Thyroid gland (tissue), 4 donors: ENCODE results near the gene SART1. TPM values are rescaled to one million over a fixed set of nuclear protein-coding genes. Genes with fewer than 3 reads are reported as not detected.

Experiments used
- DNase-seq, 2 donors: peaks; one replicate each; pipeline ENCODE4 v3.0.0-alpha.2; 2019
- H3K27ac ChIP-seq, 3 donors: fragments of 200-600 bp; sonication (generic); 1 replicate in 2 of 3; 2 replicates in 1 of 3; pipeline ENCODE4 v1.5.1; 2016 to 2019; ENCODE audit warnings: mild to moderate bottlenecking in 1 of 3, moderate library complexity in 1 of 3
- H3K27me3 ChIP-seq: fragments of 200-600 bp; sonication (generic); one replicate; pipeline ENCODE4 v1.5.1; 2019
- H3K36me3 ChIP-seq, 2 donors: fragments of 200-600 bp; sonication (generic); one replicate each; pipeline ENCODE4 v1.5.1; 2016 to 2019
- H3K4me1 ChIP-seq, 2 donors: fragments of 200-600 bp; sonication (generic); one replicate each; pipeline ENCODE4 v1.5.1; 2017 to 2019
- H3K4me3 ChIP-seq, 3 donors: fragments of 200-600 bp; sonication (generic); replicated peaks in 1 of 3; 1 replicate in 2 of 3; 2 replicates in 1 of 3; pipeline ENCODE4 v1.5.1; 2016; ENCODE audit warnings: mild to moderate bottlenecking in 1 of 3
- H3K9me3 ChIP-seq: fragments of 200-600 bp; sonication (generic); one replicate; pipeline ENCODE4 v1.5.1; 2017
- CTCF ChIP-seq, 6 experiments: fragments of 200-600 bp in 3 of 6; fragments of 450-650 bp in 3 of 6; sonication (generic) in 3 of 6; IDR thresholded peaks; one replicate each; pipeline ENCODE4 v1.5.1; 2016 to 2019; ENCODE audit warnings: antibody characterized with exemption in 6 of 6, mild to moderate bottlenecking in 2 of 6, inconsistent platforms in 1 of 6, moderate library complexity in 1 of 6
- POLR2A ChIP-seq, 2 donors: fragments of 450-650 bp; IDR thresholded peaks; one replicate each; pipeline ENCODE4 v1.6.1; 2017; ENCODE audit warnings: antibody characterized with exemption in 2 of 2, mild to moderate bottlenecking in 2 of 2, moderate library complexity in 1 of 2
- WGBS, 2 donors: methylation state at CpG; one replicate each; pipeline ENCODE4 v1.1.5; 2017; 5-methylcytosine and 5-hydroxymethylcytosine counted together
- intact Hi-C: fragments of 100-400 bp; cut with DNase I; formaldehyde crosslinking; loops from one replicate; pipeline ENCODE4 v1.15.1; 2023
- total RNA-seq, 4 donors: library from RNA; depleted of rRNA; stranded (reverse); fragments of >200 nt; gene quantifications; one replicate each; pipeline ENCODE4 v1.2.3, GENCODE V29; 2016

The SART1 gene
- total RNA-seq, 4 donors from 2014 or later, result 22.2 to 46.1 (median 24.2) TPM

- no peaks in the 10 kb centered on the region for H3K27me3 ChIP-seq
- H3K4me3 ChIP-seq, result no peak overlapping the region
- H3K9me3 ChIP-seq, result no peaks in the 10 kb centered on the region
- no peak for DNase-seq
- H3K36me3 ChIP-seq, result peaks cover 35 to 40% of the 10 kb centered on the region in 2 donors
- no peak overlapping the region for H3K27ac ChIP-seq
- 94 to 97% methylated on average over 13 of the region's 13 CpGs for WGBS, 2 donors
- H3K4me1 ChIP-seq, result peaks cover 0 to 6% of the 10 kb centered on the region in 2 donors
- intact Hi-C loops, result no loop called here
- TF ChIP-seq POLR2A (IDR thresholded peaks at IDR 0.05), result no peak
- TF ChIP-seq CTCF (IDR thresholded peaks at IDR 0.05), result no peak
These were observed 12.0 kb downstream of the SART1 start for GRCh38 chr11:65973439-65974110.

- no peak for TF ChIP-seq CTCF (IDR thresholded peaks at IDR 0.05)
- TF ChIP-seq POLR2A (IDR thresholded peaks at IDR 0.05), result no peak
- Histone ChIP-seq H3K27me3 (no peaks in the 10 kb centered on the region), H3K36me3 (peaks cover 28 to 36% of the 10 kb centered on the region in 2 donors), H3K4me3 (no peak overlapping the region), H3K4me1 (no peaks in the 10 kb centered on the region), H3K9me3 (no peaks in the 10 kb centered on the region), H3K27ac (no peak overlapping the region)
- WGBS, 2 donors, result 90 to 92% methylated on average over 9 of the region's 9 CpGs
- intact Hi-C loops, result no loop called here
- no peak for DNase-seq
These were observed 14.2 kb downstream of the SART1 start for GRCh38 chr11:65975771-65976170.

GRCh38 chr11:65976216-65977176 lies 15.0 kb downstream of the SART1 start:
- Histone ChIP-seq H3K27me3 (no peaks in the 10 kb centered on the region), H3K27ac (no peak overlapping the region), H3K4me1 (no peaks in the 10 kb centered on the region), H3K36me3 (peaks cover 28 to 36% of the 10 kb centered on the region in 2 donors), H3K9me3 (no peaks in the 10 kb centered on the region), H3K4me3 (no peak overlapping the region)
- no peak for TF ChIP-seq POLR2A (IDR thresholded peaks at IDR 0.05)
- no peak for TF ChIP-seq CTCF (IDR thresholded peaks at IDR 0.05)
- DNase-seq, result no peak
- 82 to 86% methylated on average over 32 to 42 of the region's 43 CpGs for whole genome bisulfite sequencing, 2 donors
- intact Hi-C loops, result no loop called here

GRCh38 chr11:65977621-65978390 lies 16.3 kb downstream of the SART1 start:
- H3K27ac ChIP-seq, result no peak overlapping the region
- no peaks in the 10 kb centered on the region for H3K9me3 ChIP-seq
- no peak overlapping the region for H3K4me3 ChIP-seq
- intact Hi-C loops, result no loop called here
- H3K4me1 ChIP-seq, result no peaks in the 10 kb centered on the region
- H3K27me3 ChIP-seq, result no peaks in the 10 kb centered on the region
- TF ChIP-seq POLR2A (IDR thresholded peaks at IDR 0.05) (no peak), CTCF (IDR thresholded peaks at IDR 0.05) (no peak)
- 90 to 94% methylated on average over 23 to 24 of the region's 29 CpGs for WGBS, 2 donors
- no peak for DNase-seq
- H3K36me3 ChIP-seq, result peaks cover 28 to 36% of the 10 kb centered on the region in 2 donors
